AG10803 (cell line): Measurements from ENCODE around the gene FNDC10.

Experiments used
- DNase-seq: peaks from one replicate; pipeline ENCODE4 v3.0.0; 2010; ENCODE audit warnings: low read depth
- H3K4me3 ChIP-seq: 2 replicates; pipeline ENCODE4 v1.5.1; 2011; ENCODE audit warnings: mild to moderate bottlenecking, low read length, control low read depth
- CTCF ChIP-seq: conservative IDR thresholded peaks from 2 replicates; pipeline ENCODE4 v1.5.1; 2011; ENCODE audit warnings: mild to moderate bottlenecking, low read length, control low read depth, inconsistent platforms

FNDC10 gene

GRCh38 chr1:1554550-1554925 is 45.4 kb downstream of the FNDC10 start:
- no peak overlapping the region for H3K4me3 ChIP-seq
- DNase-seq, result no peak
- TF ChIP-seq CTCF, result no peak

DNA sequence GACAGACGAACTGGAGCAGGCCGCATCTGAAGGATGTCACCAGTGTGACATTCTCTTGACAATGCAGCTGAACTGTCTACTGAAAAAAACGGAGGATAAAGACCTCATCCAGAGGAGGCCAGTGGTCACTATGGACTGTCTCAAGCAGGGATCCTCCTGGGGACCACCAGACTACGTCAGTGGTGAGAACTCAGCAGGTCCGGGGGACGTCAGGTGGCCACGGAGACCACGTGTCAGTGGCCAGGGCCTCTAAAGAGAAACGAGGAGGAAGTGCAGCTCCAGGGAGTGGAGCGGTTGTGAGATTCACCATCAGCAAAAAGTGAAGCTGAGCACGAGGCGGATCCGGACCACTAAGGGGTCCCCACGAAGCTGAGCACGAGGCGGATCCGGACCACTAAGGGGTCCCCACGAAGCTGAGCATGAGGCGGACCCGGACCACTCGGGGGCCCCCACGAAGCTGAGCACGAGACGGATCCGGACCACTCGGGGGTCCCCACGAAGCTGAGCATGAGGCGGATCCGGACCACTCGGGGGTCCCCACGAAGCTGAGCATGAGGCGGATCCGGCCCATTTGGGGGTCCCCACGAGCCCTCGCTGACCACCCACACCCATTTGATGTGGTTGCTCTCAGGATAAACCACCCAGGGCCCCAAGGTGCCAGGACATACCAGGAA is 46.0 kb downstream of the FNDC10 start:
- H3K4me3 ChIP-seq, result no peak overlapping the region
- no peak for DNase-seq
- TF ChIP-seq CTCF, result no peak

- H3K4me3 ChIP-seq, result no peak overlapping the region
- TF ChIP-seq CTCF, result no peak
- DNase-seq, result no peak
These were observed 47.7 kb downstream of the FNDC10 start for GRCh38 chr1:1552263-1552639.

DNA sequence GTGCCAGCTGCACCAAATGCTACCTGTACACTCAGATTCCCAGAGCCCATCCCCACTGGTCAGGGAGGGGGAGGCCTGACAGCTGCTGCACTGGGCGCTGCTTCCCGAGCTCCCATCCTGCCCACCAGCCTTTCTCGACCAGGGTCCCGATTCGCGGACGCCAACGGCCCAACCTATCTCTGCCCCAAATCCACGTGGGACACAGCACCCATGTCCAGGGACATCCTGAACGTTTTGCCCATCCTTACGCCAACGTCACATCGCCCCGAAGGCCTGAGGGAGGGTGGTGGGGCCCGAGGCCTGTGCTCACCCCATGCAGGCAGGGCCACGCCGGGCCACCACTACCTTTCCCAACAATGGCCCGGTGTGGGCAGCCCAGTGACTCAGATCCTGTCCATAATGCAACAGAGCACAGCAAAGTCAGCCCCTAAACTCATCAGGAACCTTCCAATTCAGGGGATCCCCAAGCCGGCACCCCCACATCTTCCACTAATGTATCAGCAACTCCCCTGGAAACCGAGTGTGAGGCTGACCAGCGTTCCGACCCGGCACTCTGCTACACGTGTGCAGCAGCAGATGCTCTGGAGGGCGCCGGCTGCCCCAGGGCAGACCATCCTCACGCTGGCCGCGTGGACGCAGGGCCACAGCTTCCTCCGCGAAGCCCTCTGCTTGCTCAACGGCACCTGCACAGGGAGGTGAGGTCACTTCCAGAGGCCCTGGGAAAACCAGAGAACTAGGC is 48.2 kb downstream of the FNDC10 start:
- no peak for DNase-seq
- no peak overlapping the region for H3K4me3 ChIP-seq
- TF ChIP-seq CTCF, result no peak

DNA sequence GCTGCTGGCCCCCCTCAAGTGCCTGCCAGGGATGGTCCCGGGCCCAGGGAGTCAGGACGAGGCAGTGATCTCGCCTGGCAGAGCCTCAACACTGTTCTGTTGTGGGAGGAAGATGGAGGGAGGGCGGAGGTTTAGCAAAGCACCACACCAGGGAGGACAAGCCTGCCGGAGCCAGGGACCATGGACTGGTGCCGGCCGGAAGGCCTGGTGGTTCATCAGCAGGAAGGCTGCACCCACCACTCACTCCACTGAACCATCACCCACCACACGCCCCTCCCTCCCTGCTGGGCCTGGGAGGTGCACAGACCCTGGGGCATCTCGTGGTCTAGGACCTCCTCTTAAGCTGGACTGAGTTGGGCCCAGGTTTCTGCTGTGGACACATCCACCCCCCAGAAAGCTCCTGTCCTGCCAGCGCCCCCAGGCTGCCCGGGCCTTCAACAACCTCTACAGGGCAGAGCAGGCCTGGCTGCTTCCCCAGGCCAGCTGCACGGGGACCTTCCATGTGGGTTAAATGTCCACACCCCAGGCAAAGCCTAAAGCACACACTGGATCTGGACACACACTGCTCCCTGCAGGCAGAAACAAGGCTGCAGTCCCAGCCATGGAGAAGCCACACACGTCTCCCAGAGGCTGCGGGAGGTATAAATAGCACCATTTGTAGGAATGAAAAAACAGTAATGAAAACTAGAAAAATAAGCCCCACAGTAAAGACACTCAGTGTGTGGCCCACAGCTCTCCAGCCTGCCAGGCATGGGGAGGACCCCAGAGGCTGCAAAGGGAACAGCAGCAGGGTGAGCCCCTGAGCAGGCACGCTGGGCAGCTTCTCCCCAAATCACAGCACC is 49.1 kb downstream of the FNDC10 start:
- peak; percentile 61 for DNase-seq
- no peak overlapping the region for H3K4me3 ChIP-seq
- TF ChIP-seq CTCF, result peak; percentile 59

DNA sequence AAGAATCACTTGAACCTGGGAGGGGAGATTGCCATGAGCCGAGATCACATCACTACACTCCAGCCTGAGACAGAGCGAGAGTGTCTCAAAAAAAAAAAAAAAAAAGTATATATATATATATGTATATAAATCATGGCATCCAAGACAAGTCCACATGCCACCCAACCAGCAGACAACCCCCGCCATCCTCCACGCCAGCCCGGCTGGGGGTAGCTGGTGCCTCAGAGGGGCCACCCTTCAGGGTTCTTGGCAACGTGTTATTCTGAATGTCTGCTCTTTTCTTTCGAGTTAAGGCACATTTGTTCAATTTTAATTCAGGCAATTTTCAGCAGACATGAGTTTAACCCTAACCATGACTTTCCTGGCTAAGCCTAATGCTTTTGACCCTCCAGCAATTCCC is 49.8 kb downstream of the FNDC10 start:
- H3K4me3 ChIP-seq, result no peak overlapping the region
- no peak for DNase-seq
- no peak for TF ChIP-seq CTCF

DNA sequence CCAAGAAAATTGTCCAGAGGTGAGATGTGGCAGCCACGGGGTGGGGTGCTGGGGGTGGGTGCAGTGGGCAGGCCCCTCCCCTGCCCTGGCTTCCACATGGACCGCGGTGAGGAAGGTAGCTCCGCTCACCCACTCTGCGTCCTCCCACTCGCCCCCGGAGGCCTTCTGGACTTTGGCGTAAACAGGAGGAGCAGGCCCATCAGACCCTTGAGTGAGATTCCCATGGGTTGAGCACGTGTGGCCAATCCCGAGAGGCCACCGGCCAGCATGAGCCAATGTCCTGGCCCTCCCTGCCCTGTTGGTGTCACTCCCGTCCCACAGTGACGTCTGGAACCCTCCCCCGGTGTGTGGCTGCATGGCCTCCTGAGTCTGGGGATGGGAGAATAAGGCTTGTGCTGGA is 51.3 kb downstream of the FNDC10 start:
- TF ChIP-seq CTCF, result no peak
- no peak for DNase-seq
- H3K4me3 ChIP-seq, result no peak overlapping the region
